Heart right ventricle (tissue), 16 donors: Measurements from ENCODE around the gene MTPN. TPM values are rescaled to one million over a fixed set of nuclear protein-coding genes. Genes with fewer than 3 reads are reported as not detected.

Experiments
- ATAC-seq, 8 donors: fragments of 200-7000 bp; cut with Tn5 transposase; one replicate each; pipeline ENCODE4 v1.9.1; 2020; ENCODE audit warnings: mild to moderate bottlenecking in 8 of 8, moderate library complexity in 8 of 8, moderate number of reproducible peaks in 1 of 8
- DNase-seq, 2 donors: peaks; one replicate each; pipeline ENCODE4 v3.0.0-alpha.2; 2020
- H3K27ac ChIP-seq, 10 donors: fragments of 200-600 bp; sonication (generic) in 2 of 10; one replicate each; pipeline versions ENCODE4 v1.5.0 to v1.8.0; 2020 to 2022; ENCODE audit warnings: mild to moderate bottlenecking in 3 of 10
- H3K27me3 ChIP-seq, 7 donors: fragments of 200-600 bp; one replicate each; pipeline ENCODE4 v1.8.0; 2021 to 2022; ENCODE audit warnings: mild to moderate bottlenecking in 2 of 7
- H3K36me3 ChIP-seq, 9 donors: fragments of 200-600 bp; sonication (generic) in 1 of 9; one replicate each; pipeline versions ENCODE4 v1.5.0 to v1.8.0; 2020 to 2022; ENCODE audit warnings: mild to moderate bottlenecking in 2 of 9
- H3K4me1 ChIP-seq, 9 donors: fragments of 200-600 bp; sonication (generic) in 1 of 9; one replicate each; pipeline versions ENCODE4 v1.5.0 to v1.8.0; 2020 to 2022; ENCODE audit warnings: mild to moderate bottlenecking in 4 of 9
- H3K4me3 ChIP-seq, 10 donors: fragments of 200-600 bp; sonication (generic) in 2 of 10; one replicate each; pipeline versions ENCODE4 v1.5.0 to v1.8.0; 2020 to 2022; ENCODE audit warnings: mild to moderate bottlenecking in 7 of 10, moderate library complexity in 2 of 10
- H3K9me3 ChIP-seq, 11 donors: fragments of 200-600 bp in 10 of 11; sonication (generic) in 2 of 11; one replicate each; pipeline versions ENCODE4 v1.5.0 to v1.8.0; 2013 to 2022; ENCODE audit warnings: mild to moderate bottlenecking in 2 of 11, control low read depth in 1 of 11, moderate library complexity in 1 of 11
- WGBS, 2 donors: extraction: QIAGEN DNeasy Blood & Tissue Kit; methylation state at CpG; one replicate each; pipeline ENCODE4 v1.1.7; 2013; ENCODE audit warnings: inconsistent platforms in 1 of 2; 5-methylcytosine and 5-hydroxymethylcytosine counted together
- intact Hi-C, 10 donors: fragments of 100-400 bp; cut with DNase I; formaldehyde crosslinking; loops; one replicate each; pipeline versions ENCODE4 v1.11.1 to v1.14.2; 2022
- polyA plus RNA-seq, 2 donors: library from polyadenylated mRNA; stranded (reverse); fragments of 200-250 nt; gene quantifications; one replicate each; pipeline ENCODE4 v1.2.3, GENCODE V29; 2013
- total RNA-seq, 10 donors: library from RNA; stranded (reverse); fragmentation: NEBNext Ultra II Directional in 3 of 10; extraction: Animal tissue kit (Norgen Biotek cat#: 25700) in 3 of 10; gene quantifications; one replicate each; pipeline versions ENCODE4 v1.2.1 to v1.2.4, GENCODE V29; 2021 to 2023
- TF ChIP-seq, protein P1 (sequence below), 9 donors: fragments of 200-600 bp; sonication (generic) in 2 of 9; IDR thresholded peaks; one replicate each; pipeline versions ENCODE4 v1.5.0 to v1.8.0; 2021 to 2022; ENCODE audit warnings: antibody characterized with exemption in 9 of 9, mild to moderate bottlenecking in 5 of 9, moderate library complexity in 1 of 9
- donor health status: Arrhythmogenic right ventricular cardiomyopathy.
- donor health status: ischemic (EF 13 %, LVEDD 7.1; RV severe dilation, severe dysfunction).
- donor health status: healthy with polysubstance abuse.
- donor health status: DM: no; HTN: yes; CAD: no.
- donor health status: DM: no; HTN: no; CAD: no.
- donor health status: ischemic (EF 25% LVEDD 6.9; RV normal size, moderate dysfunction).
- donor health status: ischemic (EF 25% LVEDD 5.7; RV mildly dilated, moderate dysfunction).
- donor health status: healthy.
- donor health status: DM: yes; HTN: yes; CAD: no.
- donor health status: Ischemic cardiomyopathy.
- donor health status: ischemic (EF 35%, LVEDD 5.7; RV mildly dilated, moderate dysfunction).
- donor health status: nonischemic (EF 11% LVEDD 7.7; RV severe dilation, severe dysfunction).
- donor health status: DM: yes; HTN: yes; CAD: no.
- donor health status: PGD.
- donor health status: ischemic (EF 29% LVEDD 5.4; RV normal size, mild dysfunction).
- donor health status: nonischemic (EF 23%, LVEDD 6.1; RV moderate dilation, normal function).

Gene MTPN
- total and polyA plus RNA-seq, 12 donors, result 15.7 to 107 (median 80.7) TPM

DNA sequence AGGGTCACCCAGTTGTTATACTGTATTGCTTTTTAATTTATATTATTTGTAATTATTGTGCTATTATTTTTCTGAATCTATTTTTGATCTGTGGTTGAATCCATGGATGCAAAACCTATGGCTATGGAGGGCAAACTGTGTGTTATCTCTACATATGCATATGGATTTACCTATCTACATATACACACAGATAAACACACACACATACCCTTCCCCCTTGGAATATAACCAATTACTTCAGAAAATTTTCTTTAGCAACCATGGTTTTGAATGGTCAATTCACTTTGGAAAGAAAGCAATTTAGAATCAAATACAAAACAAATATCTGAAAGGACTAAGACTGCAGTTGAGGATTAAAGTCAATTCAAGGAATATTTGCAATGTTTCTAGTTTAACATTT, 39.1 kb downstream of the MTPN start:
- DNase-seq, result no peak
- TF ChIP-seq, protein P1, sequence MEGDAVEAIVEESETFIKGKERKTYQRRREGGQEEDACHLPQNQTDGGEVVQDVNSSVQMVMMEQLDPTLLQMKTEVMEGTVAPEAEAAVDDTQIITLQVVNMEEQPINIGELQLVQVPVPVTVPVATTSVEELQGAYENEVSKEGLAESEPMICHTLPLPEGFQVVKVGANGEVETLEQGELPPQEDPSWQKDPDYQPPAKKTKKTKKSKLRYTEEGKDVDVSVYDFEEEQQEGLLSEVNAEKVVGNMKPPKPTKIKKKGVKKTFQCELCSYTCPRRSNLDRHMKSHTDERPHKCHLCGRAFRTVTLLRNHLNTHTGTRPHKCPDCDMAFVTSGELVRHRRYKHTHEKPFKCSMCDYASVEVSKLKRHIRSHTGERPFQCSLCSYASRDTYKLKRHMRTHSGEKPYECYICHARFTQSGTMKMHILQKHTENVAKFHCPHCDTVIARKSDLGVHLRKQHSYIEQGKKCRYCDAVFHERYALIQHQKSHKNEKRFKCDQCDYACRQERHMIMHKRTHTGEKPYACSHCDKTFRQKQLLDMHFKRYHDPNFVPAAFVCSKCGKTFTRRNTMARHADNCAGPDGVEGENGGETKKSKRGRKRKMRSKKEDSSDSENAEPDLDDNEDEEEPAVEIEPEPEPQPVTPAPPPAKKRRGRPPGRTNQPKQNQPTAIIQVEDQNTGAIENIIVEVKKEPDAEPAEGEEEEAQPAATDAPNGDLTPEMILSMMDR (IDR thresholded peaks at IDR 0.05), result no peak
- Histone ChIP-seq H3K27ac (no peak overlapping the region), H3K4me3 (no peak overlapping the region), H3K9me3 (no peaks in the 10 kb centered on the region), H3K4me1 (peaks cover 0 to 86% (median 51%) of the 10 kb centered on the region in 9 donors), H3K36me3 (peaks cover 0 to 2% (median 0%) of the 10 kb centered on the region in 9 donors), H3K27me3 (no peaks in the 10 kb centered on the region)
- intact Hi-C loops, result no loop called here
- ATAC-seq, result no peak

DNA sequence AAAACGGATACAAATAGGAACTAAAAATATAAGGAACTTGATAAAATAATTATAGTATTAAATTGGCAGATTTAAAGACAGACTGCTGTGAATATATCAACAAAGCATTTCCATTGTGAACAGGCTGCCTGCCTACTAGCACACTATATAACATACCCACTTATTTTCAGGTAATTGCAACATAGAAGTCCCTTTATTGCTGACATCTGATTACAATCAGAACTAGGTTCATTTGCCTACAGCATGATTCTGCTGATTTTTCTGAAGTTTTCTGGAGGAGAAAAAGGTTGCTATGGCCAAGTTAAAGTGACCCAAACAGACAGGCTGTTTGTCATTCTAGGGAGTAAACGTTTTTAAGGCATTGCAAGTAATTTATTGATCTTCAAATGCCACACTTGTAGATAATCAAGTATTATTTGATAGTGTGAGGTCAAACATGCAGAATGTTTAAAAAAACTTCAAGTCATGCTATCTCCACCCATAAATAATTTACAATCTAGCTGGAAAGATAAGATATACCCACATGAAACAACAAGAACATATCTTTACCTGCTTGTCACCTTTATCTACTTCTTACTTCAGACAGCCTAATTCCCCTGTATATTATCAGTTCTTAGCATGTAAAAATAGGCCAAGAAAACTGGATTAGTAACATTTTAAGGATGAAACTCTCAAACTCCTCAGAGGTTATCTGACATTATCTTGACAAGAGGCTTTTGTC, 40.5 kb downstream of the MTPN start:
- intact Hi-C loops, result no loop called here
- no peaks in the 10 kb centered on the region for H3K27me3 ChIP-seq
- peaks cover 0 to 90% (median 57%) of the 10 kb centered on the region in 9 donors for H3K4me1 ChIP-seq
- TF ChIP-seq, protein P1 (IDR thresholded peaks at IDR 0.05), result no peak
- no peak overlapping the region for H3K4me3 ChIP-seq
- H3K27ac ChIP-seq, result no peak overlapping the region
- WGBS, 2 donors, result 46 to 48% methylated on average over 2 of the region's 2 CpGs
- H3K9me3 ChIP-seq, result no peaks in the 10 kb centered on the region
- DNase-seq (no peak), ATAC-seq (no peak)
- no peaks in the 10 kb centered on the region for H3K36me3 ChIP-seq

DNA sequence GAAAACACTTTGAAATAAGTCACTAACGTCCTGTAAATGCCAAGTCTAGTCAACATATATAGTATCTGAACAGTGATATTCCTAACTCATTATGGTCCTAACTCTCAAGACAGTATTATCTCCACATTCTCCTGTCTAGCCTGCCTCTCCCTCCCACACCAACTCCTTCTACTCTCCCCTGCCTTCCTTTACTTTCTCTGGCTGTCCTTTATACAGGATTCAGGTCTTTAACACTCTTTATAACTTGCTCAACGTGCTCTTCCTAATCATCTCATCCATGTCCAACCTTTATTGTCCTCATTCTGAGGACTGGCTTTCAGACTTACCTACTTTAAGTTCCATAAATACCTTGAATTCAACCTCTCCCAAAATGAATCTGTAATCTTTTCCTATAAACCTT, 42.5 kb downstream of the MTPN start:
- no peak overlapping the region for H3K4me3 ChIP-seq
- H3K27ac ChIP-seq, result peak overlapping the region in 1 of 10 donors; percentile 19
- H3K9me3 ChIP-seq, result no peaks in the 10 kb centered on the region
- H3K27me3 ChIP-seq, result no peaks in the 10 kb centered on the region
- DNase-seq, result no peak
- WGBS, 2 donors, result 69 to 74% methylated on average over 2 of the region's 2 CpGs
- peaks cover 0 to 93% (median 70%) of the 10 kb centered on the region in 9 donors for H3K4me1 ChIP-seq
- ATAC-seq, result no peak
- intact Hi-C loops, result loop anchor here in 1 of 10 donors (5.0 kb wide), 1 partner anchor 38 kb away; no protein-coding TSS in a partner anchor
- TF ChIP-seq, protein P1 (IDR thresholded peaks at IDR 0.05), result no peak
- H3K36me3 ChIP-seq, result peaks cover 0 to 7% (median 0%) of the 10 kb centered on the region in 9 donors

DNA sequence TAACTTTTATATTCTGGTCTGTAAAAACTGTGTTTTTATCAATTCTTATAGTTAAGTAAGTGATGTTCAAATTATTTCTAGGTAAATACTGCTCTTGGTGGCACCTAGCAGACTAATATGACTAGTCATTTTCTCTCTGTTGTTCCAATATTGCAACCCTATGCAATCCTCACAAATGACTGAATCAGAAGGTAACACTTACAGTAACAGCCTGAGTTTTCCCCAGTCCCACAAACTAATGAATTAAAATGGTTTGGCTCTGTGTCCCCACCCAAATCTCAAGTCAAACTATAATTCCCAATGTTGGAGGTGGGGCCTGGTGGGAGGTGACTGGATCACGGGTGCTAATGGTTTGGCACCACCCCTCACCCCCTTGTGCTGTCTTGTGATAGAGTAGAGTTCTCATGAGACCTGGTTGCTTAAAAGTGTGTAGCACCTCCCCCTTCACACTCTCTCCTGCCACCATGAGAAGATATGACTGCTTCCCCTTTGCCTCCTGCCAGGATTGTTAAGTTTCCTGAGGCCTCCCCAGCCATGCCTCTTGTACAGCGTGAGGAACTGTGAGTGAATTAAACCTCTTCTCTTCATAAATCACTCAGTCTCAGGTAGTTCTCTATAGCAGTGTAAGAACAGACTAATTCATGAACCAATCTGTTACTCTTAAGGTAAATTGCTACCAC, 43.5 kb downstream of the MTPN start:
- TF ChIP-seq, protein P1 (IDR thresholded peaks at IDR 0.05), result no peak
- no peaks in the 10 kb centered on the region for H3K9me3 ChIP-seq
- intact Hi-C loops, result loop anchor here in 1 of 10 donors (5.0 kb wide), 1 partner anchor 39 kb away; no protein-coding TSS in a partner anchor
- ATAC-seq (no peak), DNase-seq (no peak)
- H3K36me3 ChIP-seq, result peaks cover 0 to 17% (median 0%) of the 10 kb centered on the region in 9 donors
- 40 to 61% methylated on average over 2 of the region's 2 CpGs for WGBS, 2 donors
- peaks cover 2 to 93% (median 63%) of the 10 kb centered on the region in 9 donors for H3K4me1 ChIP-seq
- peak overlapping the region in 3 of 10 donors; percentile 19 to 35 (median 24) for H3K27ac ChIP-seq
- no peak overlapping the region for H3K4me3 ChIP-seq
- H3K27me3 ChIP-seq, result no peaks in the 10 kb centered on the region
